ENCODE measurements around the gene FAM162A. TPM values are rescaled to one million over a fixed set of nuclear protein-coding genes. Genes with fewer than 3 reads are reported as not detected.

Gene FAM162A
- total RNA-seq, 2 experiments from 2014 or later: 122 to 123 TPM

- H3K27ac Mint-ChIP-seq: no peak overlapping the region
- no peaks in the 10 kb centered on the region for H3K9me3 Mint-ChIP-seq
- H3K36me3 Mint-ChIP-seq: peaks cover 5% of the 10 kb centered on the region
- H3K4me1 Mint-ChIP-seq: peaks cover 2% of the 10 kb centered on the region
- no peak for ATAC-seq (ENCODE audit: low read depth)
- no peak overlapping the region for H3K4me3 Mint-ChIP-seq
- DNase-seq: no peak
- POLR2A ChIA-PET: no interaction called here
- no peaks in the 10 kb centered on the region for H3K27me3 Mint-ChIP-seq
Observed at GRCh38 chr3:122456074-122456473, 72.1 kb downstream of the FAM162A start.

GRCh38 chr3:122457706-122458105 lies 73.7 kb downstream of the FAM162A start:
- H3K27ac Mint-ChIP-seq: no peak overlapping the region
- no peaks in the 10 kb centered on the region for H3K27me3 Mint-ChIP-seq
- no peak for ATAC-seq (ENCODE audit: low read depth)
- no peaks in the 10 kb centered on the region for H3K9me3 Mint-ChIP-seq
- DNase-seq: no peak
- POLR2A ChIA-PET: no interaction called here
- H3K36me3 Mint-ChIP-seq: peaks cover 9% of the 10 kb centered on the region
- H3K4me1 Mint-ChIP-seq: peaks cover 4% of the 10 kb centered on the region
- no peak overlapping the region for H3K4me3 Mint-ChIP-seq

- Mint-ChIP-seq H3K4me1 (peaks cover 4% of the 10 kb centered on the region), H3K4me3 (no peak overlapping the region), H3K9me3 (no peaks in the 10 kb centered on the region), H3K27me3 (no peaks in the 10 kb centered on the region), H3K27ac (no peak overlapping the region), H3K36me3 (peaks cover 11% of the 10 kb centered on the region)
- DNase-seq (no peak), ATAC-seq (ENCODE audit: low read depth) (no peak)
- POLR2A ChIA-PET: no interaction called here
Observed at GRCh38 chr3:122458992-122459391, 75.0 kb downstream of the FAM162A start.

- Mint-ChIP-seq H3K9me3 (no peaks in the 10 kb centered on the region), H3K4me3 (no peak overlapping the region), H3K27ac (no peak overlapping the region), H3K36me3 (peaks cover 16% of the 10 kb centered on the region), H3K4me1 (peaks cover 4% of the 10 kb centered on the region), H3K27me3 (no peaks in the 10 kb centered on the region)
- DNase-seq (no peak), ATAC-seq (ENCODE audit: low read depth) (no peak)
- POLR2A ChIA-PET: no interaction called here
Observed at GRCh38 chr3:122461806-122462205, 77.8 kb downstream of the FAM162A start.

Other genes with a start within 250 kb of the FAM162A start
- not detected for gene CASR, start 200.5 kb upstream of the FAM162A start, total RNA-seq
- not detected for gene CSTA, start 58.9 kb upstream of the FAM162A start, total RNA-seq
- gene MIX23, start 951 bp upstream of the FAM162A start, total RNA-seq: 10 to 100 TPM; 33.6 to 34.4 TPM
- 1 to 10 TPM; 6.6 to 7.6 TPM for gene WDR5B, start 31.9 kb downstream of the FAM162A start, total RNA-seq
- 10 to 100 TPM; 53.8 to 60.6 TPM for gene KPNA1, start 130.8 kb downstream of the FAM162A start, total RNA-seq
- gene PARP9, start 180.1 kb downstream of the FAM162A start, total RNA-seq: 100 to 1,000 TPM; 107 to 114 TPM
- gene DTX3L, start 180.2 kb downstream of the FAM162A start, total RNA-seq: 100 to 1,000 TPM; 116 to 117 TPM
- gene PARP15, start 193.5 kb downstream of the FAM162A start, total RNA-seq: 10 to 100 TPM; 49.1 to 52.8 TPM

All from activated naive CD8-positive, alpha-beta T cell treated with anti-CD3 and anti-CD28 coated beads, Interleukin-2, amount 10 ng/mL, durations not matched to agents 7 days and 5 days (primary cell).